HG02763 (cell line): ENCODE measurements around the gene C3orf20.
"Not testable (repeated sequence)": the region's sequence is repeated elsewhere in the genome, so short reads cannot be mapped to it uniquely, and the experiment has no call there.

Experiments
- ATAC-seq: cut with Tn5 transposase; IDR thresholded peaks from one replicate; pipeline ENCODE4 v1.9.1; 2021; ENCODE audit warnings: mild to moderate bottlenecking, moderate library complexity; ENCODE audit not compliant: unreplicated experiment

Gene C3orf20

GRCh38 chr3:14649466-14649865 is 25.5 kb upstream of the C3orf20 start:
- no peak for ATAC-seq

GRCh38 chr3:14650193-14650592 is 24.7 kb upstream of the C3orf20 start:
- ATAC-seq = no peak

DNA sequence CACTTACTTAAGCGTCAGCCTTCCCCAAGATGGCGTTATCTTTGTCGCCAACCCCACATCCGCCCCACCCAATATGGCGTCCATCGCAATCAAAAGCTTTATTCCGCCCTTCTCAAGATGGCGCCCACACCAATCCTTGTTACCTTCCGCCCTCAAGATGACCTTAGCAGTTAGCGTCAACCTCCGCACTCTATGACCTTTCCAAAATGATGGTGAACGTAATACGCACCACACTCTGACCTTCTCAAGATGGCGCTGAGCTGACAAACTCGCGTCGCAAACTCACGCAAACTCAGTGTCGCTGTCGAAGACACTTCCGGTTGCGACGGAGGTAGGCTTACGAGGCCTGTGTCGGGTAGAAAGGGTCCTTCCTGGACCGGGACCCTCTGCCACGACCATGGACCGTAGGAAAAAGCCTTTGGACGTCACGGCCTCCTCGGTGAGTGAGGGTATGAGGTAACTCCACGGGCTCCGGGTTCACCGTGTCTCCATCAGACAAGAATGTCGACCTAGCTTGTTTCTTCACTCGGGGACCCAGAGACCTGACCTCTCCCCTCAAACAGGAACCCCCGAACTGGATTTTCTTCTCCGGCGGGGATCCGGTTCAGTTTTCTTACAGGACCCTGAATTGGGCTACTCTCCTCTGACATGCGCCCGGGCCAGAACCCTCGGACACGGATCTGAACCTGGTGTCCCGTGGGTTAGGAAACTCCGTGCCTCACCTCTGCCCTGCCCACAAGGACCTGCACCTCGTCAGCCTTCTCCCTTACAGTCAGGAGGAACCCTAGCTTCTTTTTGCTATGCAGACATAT is 23.3 kb upstream of the C3orf20 start, which contains the start of gene CCDC174:
Gene CCDC174, plus strand, starts transcription at position 323 of the 812 bp plus-strand sequence. Its CDS starts 75 bp downstream, at position 398.
- peak; percentile 99 for ATAC-seq

DNA sequence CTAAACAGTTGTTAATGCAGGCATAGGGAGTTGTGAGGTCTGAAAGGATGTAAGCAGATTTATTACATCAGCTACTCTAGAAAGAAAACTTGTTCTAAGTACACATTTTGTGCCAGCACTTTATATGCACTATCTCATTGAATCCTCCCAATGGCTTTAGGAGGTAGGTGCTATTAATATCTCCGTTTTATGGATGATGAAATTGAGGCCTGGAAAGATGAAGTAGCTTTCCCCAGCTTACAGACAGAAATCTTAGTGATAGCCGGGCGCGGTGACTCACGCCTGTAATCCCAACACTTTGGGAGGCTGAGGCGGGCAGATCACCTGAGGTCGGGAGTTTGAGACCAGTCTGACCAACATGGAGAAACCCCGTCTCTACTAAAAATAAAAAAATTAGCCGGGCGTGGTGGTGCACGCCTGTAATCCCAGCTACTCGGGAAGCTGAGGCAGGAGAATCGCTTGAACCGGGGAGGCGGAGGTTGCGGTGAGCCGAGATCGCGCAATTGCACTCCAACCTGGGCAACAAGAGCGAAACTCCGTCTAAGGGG is 22.5 kb upstream of the C3orf20 start:
- not testable (repeated sequence) for ATAC-seq

- ATAC-seq = no peak
Observed at GRCh38 chr3:14657579-14657978, 17.4 kb upstream of the C3orf20 start.

- ATAC-seq = no peak
Observed at GRCh38 chr3:14658978-14659377, 16.0 kb upstream of the C3orf20 start.

DNA sequence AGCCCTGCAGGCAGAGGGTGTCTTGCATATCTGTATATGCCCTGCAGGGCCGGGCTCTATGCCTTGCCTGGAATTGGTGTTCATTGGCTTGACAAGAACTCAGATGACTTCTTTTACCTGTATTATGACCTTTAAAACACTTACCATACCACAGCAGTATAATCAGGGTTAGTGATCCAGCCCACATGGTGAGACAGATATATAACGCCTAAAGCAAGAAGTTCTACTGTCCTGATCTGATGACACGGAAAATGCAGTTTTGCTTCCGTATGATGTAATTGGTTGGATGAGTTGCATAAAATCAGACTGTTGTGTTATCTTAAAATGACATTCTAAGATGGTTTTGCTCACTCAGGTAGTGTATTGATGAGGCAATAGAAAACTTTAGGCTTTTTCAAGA is 14.0 kb upstream of the C3orf20 start:
- no peak for ATAC-seq

DNA sequence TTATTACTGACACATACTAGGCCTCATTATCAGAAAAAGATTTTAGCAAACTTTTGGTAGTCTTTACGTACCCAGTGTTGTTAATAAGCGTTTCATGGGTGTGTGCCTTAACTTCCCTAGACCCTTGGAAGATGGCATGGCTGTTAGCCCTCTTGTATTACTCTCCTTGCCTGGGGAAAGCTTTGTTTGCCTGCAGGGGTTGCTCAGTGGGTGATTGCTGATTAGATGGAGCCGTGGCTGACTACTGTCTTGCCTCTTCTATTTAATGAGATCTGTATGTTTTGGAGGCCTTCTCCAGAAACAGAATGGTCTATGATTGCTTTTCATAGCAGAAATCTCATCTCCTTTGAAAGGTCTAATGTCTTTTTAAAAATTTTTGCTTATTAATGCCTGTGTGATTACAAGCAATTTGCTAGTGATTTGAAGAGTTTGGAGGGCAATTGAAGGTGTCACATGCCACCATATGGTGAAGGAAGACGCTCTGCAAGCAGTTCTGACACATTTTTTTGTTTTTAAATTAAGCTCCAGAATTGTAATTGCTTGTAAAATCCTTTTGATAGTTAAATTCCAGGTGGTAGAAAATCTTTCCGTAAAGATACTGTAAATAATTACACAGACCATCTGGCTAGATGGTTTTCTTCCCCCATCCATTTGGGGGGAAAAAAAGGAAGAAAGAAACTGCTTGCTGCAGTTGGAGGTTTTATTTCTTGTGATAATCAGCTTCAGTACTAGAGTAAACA is 11.4 kb upstream of the C3orf20 start:
- no peak for ATAC-seq

DNA sequence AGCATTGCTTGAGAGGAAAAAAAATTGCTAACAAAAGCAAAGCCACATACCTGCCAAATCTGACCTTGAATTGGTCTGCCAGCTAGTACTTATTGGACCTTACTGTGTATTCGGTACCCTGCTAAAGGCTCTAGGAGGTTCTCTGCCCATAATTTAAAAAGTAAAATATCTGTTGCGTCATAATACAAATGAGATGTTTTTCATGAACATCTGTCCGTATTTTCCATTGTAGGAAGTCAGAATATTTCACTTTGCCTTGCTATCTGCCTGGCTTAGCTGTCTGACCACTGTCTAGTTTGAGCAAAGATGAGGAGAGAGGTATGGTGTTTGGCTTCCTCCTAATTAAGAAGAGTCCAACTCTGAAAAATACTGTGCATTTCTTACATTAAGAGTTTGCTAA is 10.8 kb upstream of the C3orf20 start:
- no peak for ATAC-seq

DNA sequence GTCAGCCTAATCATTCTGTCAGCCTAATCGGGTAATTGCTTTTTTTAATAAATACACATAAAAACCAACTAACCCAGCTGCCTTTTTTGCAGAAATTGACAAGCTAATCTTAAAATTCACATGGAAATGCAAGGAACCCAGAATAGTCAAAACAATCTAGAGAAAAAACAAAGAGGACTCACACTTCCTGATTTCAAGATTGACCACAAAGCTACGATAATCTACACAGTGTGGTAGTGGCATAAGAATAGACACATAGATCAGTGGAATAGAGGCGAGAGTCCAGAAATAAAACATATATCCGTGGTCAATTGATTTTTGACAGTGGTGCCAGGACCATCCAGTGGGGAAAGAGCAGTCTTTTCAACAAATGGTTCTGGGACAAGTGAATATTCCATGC is 2.4 kb upstream of the C3orf20 start:
- ATAC-seq = no peak

GRCh38 chr3:14676881-14677280 is 1.9 kb downstream of the C3orf20 start:
- ATAC-seq = no peak

- no peak for ATAC-seq
Observed at GRCh38 chr3:14678015-14678503, 3.1 kb downstream of the C3orf20 start.

DNA sequence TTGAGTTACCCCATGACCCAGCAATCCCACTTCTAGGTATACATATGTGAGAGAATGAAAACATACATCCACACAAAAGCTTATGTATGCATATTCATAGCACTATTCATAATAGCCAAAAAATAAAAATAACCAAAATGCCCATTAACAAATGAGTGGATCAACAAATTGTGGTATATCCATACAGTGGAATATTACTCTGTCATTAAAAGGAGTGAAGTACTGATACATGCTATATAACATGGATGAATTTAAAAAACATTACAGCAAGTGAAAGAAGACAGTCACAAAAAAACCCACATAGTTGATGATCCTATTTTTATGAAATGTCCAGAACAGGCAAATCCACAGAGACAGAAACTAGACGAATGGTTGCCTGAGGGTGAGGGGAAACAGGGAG is 5.2 kb downstream of the C3orf20 start:
- no peak for ATAC-seq

DNA sequence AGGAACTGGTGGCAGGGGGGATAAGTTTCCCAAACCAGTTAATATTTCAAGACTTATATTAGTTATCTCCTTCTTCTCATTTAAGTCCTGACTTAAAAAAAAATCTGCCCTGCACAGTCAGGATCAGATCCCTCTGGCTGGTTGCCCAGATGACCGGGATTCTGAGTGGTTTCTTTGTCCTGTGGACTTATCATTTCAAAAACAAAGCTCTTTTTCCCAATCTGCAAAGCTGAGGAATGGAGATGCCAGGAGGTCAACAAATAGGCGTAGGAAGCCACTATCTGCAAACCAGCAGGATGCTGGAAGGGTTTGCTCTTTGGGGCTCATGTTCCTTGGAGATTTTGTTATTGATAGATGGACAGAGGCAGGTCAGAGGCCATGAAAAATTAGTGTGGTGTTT is 5.8 kb downstream of the C3orf20 start:
- ATAC-seq = no peak

GRCh38 chr3:14684447-14684846 is 9.5 kb downstream of the C3orf20 start:
- no peak for ATAC-seq

GRCh38 chr3:14685179-14685578 is 10.2 kb downstream of the C3orf20 start:
- no peak for ATAC-seq

GRCh38 chr3:14687360-14687759 is 12.4 kb downstream of the C3orf20 start:
- ATAC-seq = no peak

DNA sequence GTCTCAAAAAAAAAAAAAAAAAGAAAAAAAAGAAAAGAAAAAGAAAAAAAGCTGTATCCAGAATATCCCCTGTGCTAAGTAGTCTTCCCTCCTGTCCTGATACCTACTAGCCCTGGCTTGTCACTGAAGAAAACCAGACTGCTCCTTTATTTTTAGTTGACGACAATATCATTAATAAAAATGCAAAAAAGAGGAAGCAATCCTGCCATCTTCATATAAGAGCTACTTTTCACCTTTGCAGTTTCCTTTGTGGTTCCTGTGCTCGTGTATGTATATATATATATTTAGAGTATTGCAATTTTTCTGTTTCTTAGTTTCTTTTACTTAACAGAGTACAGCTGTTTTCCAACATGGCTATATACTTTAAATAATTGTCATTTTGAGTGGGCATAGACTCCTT is 13.6 kb downstream of the C3orf20 start:
- ATAC-seq = peak; percentile 40

- ATAC-seq = no peak
Observed at GRCh38 chr3:14689247-14689980, 14.5 kb downstream of the C3orf20 start.

DNA sequence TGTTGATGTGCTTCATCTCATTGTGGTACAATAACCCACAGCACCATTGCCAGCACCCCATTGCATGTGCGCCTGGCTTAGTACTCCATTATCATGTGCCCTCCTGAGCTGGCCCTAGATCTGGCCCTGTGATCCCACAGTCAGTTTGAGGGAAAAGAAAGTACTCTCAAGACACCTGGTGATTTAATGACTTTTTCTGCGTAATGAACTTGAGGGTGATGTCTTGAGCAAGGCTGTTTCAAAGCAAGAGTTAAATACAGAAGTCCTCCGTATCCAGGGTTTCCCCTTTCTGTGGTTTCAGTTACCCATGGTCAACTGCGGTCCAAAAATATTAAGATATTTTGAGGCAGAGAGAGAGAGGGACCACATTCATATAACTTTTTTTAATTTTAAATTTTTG is 16.3 kb downstream of the C3orf20 start:
- ATAC-seq = peak; percentile 39

DNA sequence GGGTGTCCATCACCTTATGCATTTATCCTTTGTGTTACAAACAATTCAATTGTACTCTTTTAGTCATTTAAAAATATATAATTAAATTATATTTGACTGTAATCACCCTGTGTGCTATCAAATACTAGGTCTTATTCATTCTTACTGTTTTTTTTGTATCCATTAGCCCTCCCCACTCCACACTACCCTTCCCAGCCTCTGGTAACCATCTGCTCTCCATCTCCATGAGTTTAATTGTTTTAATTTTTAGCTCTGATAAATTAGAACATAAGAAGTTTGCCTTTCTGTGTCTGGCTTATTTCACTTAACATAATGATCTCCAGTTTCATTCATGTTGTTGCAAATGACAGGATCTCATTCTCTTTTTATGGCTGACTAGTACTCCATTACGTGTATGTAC is 16.8 kb downstream of the C3orf20 start:
- ATAC-seq = no peak
